Osteocyte (in vitro differentiated cells): ENCODE measurements around the gene RCAN3. TPM values are rescaled to one million over a fixed set of nuclear protein-coding genes. Genes with fewer than 3 reads are reported as not detected.

Source experiments
- DNase-seq: peaks from one replicate; pipeline ENCODE4 v3.0.0; 2021; ENCODE audit warnings: mixed read lengths; ENCODE audit not compliant: unreplicated experiment; ENCODE audit errors: extremely low spot score
- H3K27ac Mint-ChIP-seq: one replicate; pipeline ENCODE4 v1.8.0; 2021; ENCODE audit warnings: mild to moderate bottlenecking, mixed read lengths; ENCODE audit not compliant: unreplicated experiment
- H3K27me3 Mint-ChIP-seq: one replicate; pipeline ENCODE4 v1.8.0; 2021; ENCODE audit warnings: mixed read lengths; ENCODE audit not compliant: unreplicated experiment
- H3K36me3 Mint-ChIP-seq: one replicate; pipeline ENCODE4 v1.8.0; 2021; ENCODE audit warnings: mixed read lengths; ENCODE audit not compliant: unreplicated experiment
- H3K4me1 Mint-ChIP-seq: one replicate; pipeline ENCODE4 v1.8.0; 2021; ENCODE audit warnings: mixed read lengths; ENCODE audit not compliant: unreplicated experiment
- H3K4me3 Mint-ChIP-seq: one replicate; pipeline ENCODE4 v1.8.0; 2021; ENCODE audit warnings: mild to moderate bottlenecking, moderate library complexity, mixed read lengths; ENCODE audit not compliant: unreplicated experiment
- H3K9me3 Mint-ChIP-seq: one replicate; pipeline ENCODE4 v1.8.0; 2021; ENCODE audit warnings: mixed read lengths; ENCODE audit not compliant: unreplicated experiment
- total RNA-seq: library from RNA; stranded (reverse); gene quantifications from 2 replicates; pipeline ENCODE4 v1.2.1, GENCODE V29; 2021
- TF ChIP-seq, protein P1 (sequence below): fragments of 200-600 bp; sonication (generic); IDR thresholded peaks from 2 replicates; pipeline ENCODE4 v1.5.0; 2021; ENCODE audit warnings: antibody characterized with exemption, mild to moderate bottlenecking, moderate library complexity

Gene RCAN3
- total RNA-seq, 1 donor from 2014 or later: 9.8 TPM

DNA sequence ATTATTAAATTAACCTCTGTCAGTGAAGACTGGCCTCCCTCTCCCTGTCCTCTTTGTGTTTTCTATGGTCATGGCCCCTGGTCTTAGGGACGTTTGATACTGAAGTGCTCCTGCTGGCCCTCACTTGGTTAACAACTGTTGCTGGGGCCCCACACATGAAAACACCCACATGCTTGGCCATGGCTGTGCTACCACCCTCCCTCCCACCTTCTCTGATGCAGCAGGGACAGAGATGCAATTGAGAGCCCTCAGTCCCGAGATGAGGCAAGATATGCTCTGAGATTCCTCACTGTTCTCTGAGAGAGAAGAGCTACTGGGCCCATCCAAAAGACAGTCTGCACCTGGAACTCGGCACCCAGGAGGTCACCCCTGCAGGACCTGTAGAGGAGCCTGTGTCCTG, 86.6 kb downstream of the RCAN3 start:
- Mint-ChIP-seq H3K9me3 (no peaks in the 10 kb centered on the region), H3K4me3 (no peak overlapping the region), H3K4me1 (peaks cover 1% of the 10 kb centered on the region), H3K27ac (no peak overlapping the region), H3K27me3 (peaks cover 20% of the 10 kb centered on the region), H3K36me3 (no peaks in the 10 kb centered on the region)
- TF ChIP-seq, protein P1, sequence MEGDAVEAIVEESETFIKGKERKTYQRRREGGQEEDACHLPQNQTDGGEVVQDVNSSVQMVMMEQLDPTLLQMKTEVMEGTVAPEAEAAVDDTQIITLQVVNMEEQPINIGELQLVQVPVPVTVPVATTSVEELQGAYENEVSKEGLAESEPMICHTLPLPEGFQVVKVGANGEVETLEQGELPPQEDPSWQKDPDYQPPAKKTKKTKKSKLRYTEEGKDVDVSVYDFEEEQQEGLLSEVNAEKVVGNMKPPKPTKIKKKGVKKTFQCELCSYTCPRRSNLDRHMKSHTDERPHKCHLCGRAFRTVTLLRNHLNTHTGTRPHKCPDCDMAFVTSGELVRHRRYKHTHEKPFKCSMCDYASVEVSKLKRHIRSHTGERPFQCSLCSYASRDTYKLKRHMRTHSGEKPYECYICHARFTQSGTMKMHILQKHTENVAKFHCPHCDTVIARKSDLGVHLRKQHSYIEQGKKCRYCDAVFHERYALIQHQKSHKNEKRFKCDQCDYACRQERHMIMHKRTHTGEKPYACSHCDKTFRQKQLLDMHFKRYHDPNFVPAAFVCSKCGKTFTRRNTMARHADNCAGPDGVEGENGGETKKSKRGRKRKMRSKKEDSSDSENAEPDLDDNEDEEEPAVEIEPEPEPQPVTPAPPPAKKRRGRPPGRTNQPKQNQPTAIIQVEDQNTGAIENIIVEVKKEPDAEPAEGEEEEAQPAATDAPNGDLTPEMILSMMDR: no peak
- DNase-seq: no peak

Other genes starting within 250 kb of the RCAN3 start
- gene GRHL3, start 183.5 kb upstream of the RCAN3 start, total RNA-seq: not detected in 2 replicates
- 5.3 and 5.4 TPM in 2 replicates for gene STPG1, start 89.1 kb upstream of the RCAN3 start, total RNA-seq
- 25.8 and 28.4 TPM in 2 replicates for gene NIPAL3, start 87.0 kb upstream of the RCAN3 start, total RNA-seq
- gene NCMAP, start 53.3 kb downstream of the RCAN3 start, total RNA-seq: not detected in 2 replicates
- 110 and 116 TPM in 2 replicates for gene SRRM1, start 140.5 kb downstream of the RCAN3 start, total RNA-seq
- 369 and 370 TPM in 2 replicates for gene CLIC4, start 242.6 kb downstream of the RCAN3 start, total RNA-seq